Body of pancreas (tissue), 4 donors: ENCODE results near the gene SLC16A5. TPM values are rescaled to one million over a fixed set of nuclear protein-coding genes. Genes with fewer than 3 reads are reported as not detected.
A peak's percentile ranks its signal among the peaks of the same experiment; 100 is the strongest.
"Not testable (repeated sequence)": the region's sequence is repeated elsewhere in the genome, so short reads cannot be mapped to it uniquely, and the experiment has no call there.

Experiments used
- ATAC-seq: fragments of 150-250 bp; one replicate; pipeline ENCODE4 v1.9.1; 2016
- DNase-seq, 4 donors: peaks; one replicate each; pipeline ENCODE4 v3.0.0-alpha.2; 2019
- H3K27ac ChIP-seq, 4 donors: fragments of 200-600 bp; sonication (generic); 1 replicate in 3 of 4; 2 replicates in 1 of 4; pipeline versions ENCODE4 v1.5.1 to v1.6.1; 2016 to 2019; ENCODE audit warnings: mild to moderate bottlenecking in 1 of 4, mixed read lengths in 1 of 4, moderate library complexity in 1 of 4
- H3K27me3 ChIP-seq, 2 donors: fragments of 200-600 bp; sonication (generic); one replicate each; pipeline ENCODE4 v1.6.0; 2016; ENCODE audit warnings: mild to moderate bottlenecking in 1 of 2
- H3K36me3 ChIP-seq, 2 donors: fragments of 200-600 bp; sonication (generic); replicated peaks in 1 of 2; 2 replicates each; pipeline ENCODE4 v1.5.1; 2016; ENCODE audit warnings: low read depth in 2 of 2; ENCODE audit not compliant: insufficient read depth in 1 of 2
- H3K4me1 ChIP-seq: fragments of 200-600 bp; sonication (generic); one replicate; pipeline ENCODE4 v1.6.0; 2016
- H3K4me3 ChIP-seq, 2 donors: fragments of 200-600 bp; sonication (generic); 1 replicate in 1 of 2; 2 replicates in 1 of 2; pipeline ENCODE4 v1.5.1; 2016 to 2019
- H3K9me3 ChIP-seq, 3 donors: fragments of 200-600 bp; sonication (generic); 1 replicate in 2 of 3; 2 replicates in 1 of 3; pipeline ENCODE4 v1.5.1; 2016
- CTCF ChIP-seq, 7 experiments: fragments of 450-650 bp in 4 of 7; fragments of 200-600 bp in 3 of 7; sonication (generic) in 3 of 7; IDR thresholded peaks; one replicate each; pipeline ENCODE4 v1.5.1; 2016 to 2019; ENCODE audit warnings: antibody characterized with exemption in 7 of 7
- POLR2A ChIP-seq, 3 donors: fragments of 450-650 bp; IDR thresholded peaks; one replicate each; pipeline ENCODE4 v1.6.1; 2016; ENCODE audit warnings: antibody characterized with exemption in 3 of 3, mild to moderate bottlenecking in 2 of 3
- WGBS, 2 donors: methylation state at CpG; one replicate each; pipeline ENCODE4 v1.1.5; 2017; 5-methylcytosine and 5-hydroxymethylcytosine counted together
- intact Hi-C: fragments of 100-400 bp; cut with DNase I; formaldehyde crosslinking; loops from one replicate; pipeline ENCODE4 v1.15.1; 2023
- total RNA-seq, 2 donors: library from RNA; depleted of rRNA; stranded (reverse); fragments of >200 nt; gene quantifications; one replicate each; pipeline ENCODE4 v1.1.0, GENCODE V29; 2016

The SLC16A5 gene
- total RNA-seq, 2 donors from 2014 or later: 2.1 to 14.8 TPM

GRCh38 chr17:75044716-75045115 is 43.0 kb upstream of the SLC16A5 start:
- TF ChIP-seq CTCF (IDR thresholded peaks at IDR 0.05): no peak
- no peak for TF ChIP-seq POLR2A (IDR thresholded peaks at IDR 0.05)
- H3K4me3 ChIP-seq: no peak overlapping the region
- ATAC-seq (no peak), DNase-seq (no peak)
- WGBS, 2 donors: 79 to 84% methylated on average over 7 of the region's 7 CpGs
- H3K36me3 ChIP-seq: peaks cover 0 to 11% of the 10 kb centered on the region in 2 donors
- intact Hi-C loops: no loop called here
- no peak overlapping the region for H3K27ac ChIP-seq
- H3K9me3 ChIP-seq: no peaks in the 10 kb centered on the region
- no peaks in the 10 kb centered on the region for H3K27me3 ChIP-seq
- H3K4me1 ChIP-seq: peaks cover 21% of the 10 kb centered on the region

- ATAC-seq, intact Hi-C loops, H3K36me3 ChIP-seq, H3K9me3 ChIP-seq, DNase-seq, H3K27me3 ChIP-seq: not testable (repeated sequence)
- 13 to 20% methylated on average over 24 to 25 of the region's 25 CpGs for WGBS, 2 donors
- Histone ChIP-seq H3K27ac (peak overlapping the region in 3 of 4 donors; percentile 83 to 97 (median 93)), H3K4me1 (peaks cover 21% of the 10 kb centered on the region), H3K4me3 (peak overlapping the region; percentile 62 to 92)
Measured at GRCh38 chr17:75045946-75046406, 41.8 kb upstream of the SLC16A5 start.

GRCh38 chr17:75046407-75047289 is 41.1 kb upstream of the SLC16A5 start, which contains the start of the genes ATP5PD and KCTD2:
TSS of gene ATP5PD (minus strand) at chr17:75046969. CDS start at chr17:75042650, 4,319 bp downstream.
TSS of gene KCTD2 (plus strand) at chr17:75047225. CDS start at chr17:75047251, 26 bp downstream.
- intact Hi-C loops: no loop called here
- TF ChIP-seq POLR2A (IDR thresholded peaks at IDR 0.05): peak; percentile 57 to 92 (median 87)
- no peak for TF ChIP-seq CTCF (IDR thresholded peaks at IDR 0.05)
- DNase-seq: peak; percentile 95 to 97 (median 96)
- peak; percentile 99 for ATAC-seq
- Histone ChIP-seq H3K36me3 (peaks cover 0 to 3% of the 10 kb centered on the region in 2 donors), H3K27ac (peak within 1 kb of the TSS; percentile 83 to 97 (median 94)), H3K4me3 (peak within 1 kb of the TSS; percentile 62 to 92), H3K9me3 (no peaks in the 10 kb centered on the region), H3K4me1 (peaks cover 21% of the 10 kb centered on the region), H3K27me3 (no peaks in the 10 kb centered on the region)
- 0 to 1% methylated on average over 47 to 66 of the region's 72 CpGs for WGBS, 2 donors

GRCh38 chr17:75047398-75048098 is 40.2 kb upstream of the SLC16A5 start:
- 0 to 1% methylated on average over 16 to 30 of the region's 38 CpGs for WGBS, 2 donors
- intact Hi-C loops: no loop called here
- Histone ChIP-seq H3K9me3 (no peaks in the 10 kb centered on the region), H3K27ac (peak overlapping the region; percentile 83 to 97 (median 94)), H3K4me1 (peaks cover 21% of the 10 kb centered on the region), H3K36me3 (no peaks in the 10 kb centered on the region), H3K4me3 (peak overlapping the region; percentile 44 to 67), H3K27me3 (no peaks in the 10 kb centered on the region)
- no peak for TF ChIP-seq POLR2A (IDR thresholded peaks at IDR 0.05)
- no peak for TF ChIP-seq CTCF (IDR thresholded peaks at IDR 0.05)
- DNase-seq: peak; percentile 27 to 49 (median 34)
- no peak for ATAC-seq
